Activated naive CD4-positive, alpha-beta T cell treated with anti-CD3 and anti-CD28 coated beads, Interleukin-2, amount 10 ng/mL, durations not matched to agents 7 days and 5 days (primary cell): Measurements from ENCODE around the gene SLC11A1.

Source experiments
- CTCF ChIA-PET: fragments of 350-600 bp; sonication (Branson Sonifier 250); formaldehyde crosslinking; loops from one replicate; lab custom pipeline; 2021; ENCODE audit warnings: antibody characterized with exemption; lab: Charles Lee
- DNase-seq: peaks from one replicate; pipeline ENCODE4 v3.0.0-alpha.2; 2020
- H3K27ac Mint-ChIP-seq: one replicate; pipeline ENCODE4 v1.8.0; 2021; ENCODE audit warnings: mild to moderate bottlenecking, moderate library complexity, mixed read lengths
- H3K27me3 Mint-ChIP-seq: one replicate; pipeline ENCODE4 v1.8.0; 2021; ENCODE audit warnings: mild to moderate bottlenecking, mixed read lengths
- H3K36me3 Mint-ChIP-seq: one replicate; pipeline ENCODE4 v1.8.0; 2021; ENCODE audit warnings: mixed read lengths
- H3K4me1 Mint-ChIP-seq: one replicate; pipeline ENCODE4 v1.8.0; 2021; ENCODE audit warnings: mixed read lengths
- H3K4me3 Mint-ChIP-seq: one replicate; pipeline ENCODE4 v1.8.0; 2021; ENCODE audit warnings: mild to moderate bottlenecking, moderate library complexity, mixed read lengths
- H3K9me3 Mint-ChIP-seq: one replicate; pipeline ENCODE4 v1.8.0; 2021; ENCODE audit warnings: mixed read lengths

SLC11A1 gene

DNA sequence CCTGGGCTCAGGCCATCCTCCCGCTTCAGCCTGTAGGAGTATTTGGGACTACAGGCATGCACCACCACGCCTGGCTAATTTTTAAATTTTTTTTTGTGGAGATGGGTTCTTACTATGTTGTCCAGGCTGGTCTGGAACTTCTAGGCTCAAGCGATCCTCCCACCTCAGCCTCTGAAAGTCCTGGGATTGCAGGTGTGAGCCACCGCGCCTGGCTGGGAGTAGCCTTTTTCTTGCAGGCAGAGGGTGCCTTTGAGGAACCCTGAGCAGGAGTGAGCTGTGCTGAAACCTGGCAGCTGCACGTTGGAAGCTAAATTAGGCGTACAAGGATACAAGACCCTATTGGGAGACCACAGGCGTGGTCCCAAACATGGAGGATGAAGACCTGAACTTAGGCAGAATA is 25.6 kb downstream of the SLC11A1 start:
- H3K4me3 Mint-ChIP-seq, result no peak overlapping the region
- peak overlapping the region; percentile 22 for H3K27ac Mint-ChIP-seq
- CTCF ChIA-PET, result interaction anchor here (1.0 kb wide), 1 partner anchor 136 kb away, joined by 4 read pairs; no protein-coding TSS in a partner anchor
- H3K27me3 Mint-ChIP-seq, result peaks cover 15% of the 10 kb centered on the region
- peaks cover 59% of the 10 kb centered on the region for H3K4me1 Mint-ChIP-seq
- H3K9me3 Mint-ChIP-seq, result no peaks in the 10 kb centered on the region
- peaks cover 25% of the 10 kb centered on the region for H3K36me3 Mint-ChIP-seq
- no peak for DNase-seq

DNA sequence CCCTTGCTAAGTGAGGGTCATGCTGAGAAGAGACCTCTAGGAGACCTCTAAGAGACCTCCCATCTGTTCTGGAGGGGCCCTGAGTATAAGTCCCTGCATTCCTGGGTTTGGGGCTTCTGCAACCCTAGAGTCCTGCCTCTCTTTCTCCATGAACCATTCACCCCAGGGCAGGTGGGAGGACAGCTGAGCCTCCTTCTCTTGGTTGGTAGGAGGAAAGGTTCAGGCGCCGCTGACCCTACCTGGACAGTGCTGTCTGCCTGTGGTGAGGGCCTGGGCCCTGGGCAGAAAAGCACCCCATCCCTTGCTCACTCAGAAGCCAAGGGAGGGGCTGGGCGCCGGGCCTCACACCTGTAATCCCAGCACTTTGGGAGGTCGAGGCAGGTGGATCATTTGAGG is 36.2 kb downstream of the SLC11A1 start:
- H3K36me3 Mint-ChIP-seq, result no peaks in the 10 kb centered on the region
- CTCF ChIA-PET, result no interaction called here

DNA sequence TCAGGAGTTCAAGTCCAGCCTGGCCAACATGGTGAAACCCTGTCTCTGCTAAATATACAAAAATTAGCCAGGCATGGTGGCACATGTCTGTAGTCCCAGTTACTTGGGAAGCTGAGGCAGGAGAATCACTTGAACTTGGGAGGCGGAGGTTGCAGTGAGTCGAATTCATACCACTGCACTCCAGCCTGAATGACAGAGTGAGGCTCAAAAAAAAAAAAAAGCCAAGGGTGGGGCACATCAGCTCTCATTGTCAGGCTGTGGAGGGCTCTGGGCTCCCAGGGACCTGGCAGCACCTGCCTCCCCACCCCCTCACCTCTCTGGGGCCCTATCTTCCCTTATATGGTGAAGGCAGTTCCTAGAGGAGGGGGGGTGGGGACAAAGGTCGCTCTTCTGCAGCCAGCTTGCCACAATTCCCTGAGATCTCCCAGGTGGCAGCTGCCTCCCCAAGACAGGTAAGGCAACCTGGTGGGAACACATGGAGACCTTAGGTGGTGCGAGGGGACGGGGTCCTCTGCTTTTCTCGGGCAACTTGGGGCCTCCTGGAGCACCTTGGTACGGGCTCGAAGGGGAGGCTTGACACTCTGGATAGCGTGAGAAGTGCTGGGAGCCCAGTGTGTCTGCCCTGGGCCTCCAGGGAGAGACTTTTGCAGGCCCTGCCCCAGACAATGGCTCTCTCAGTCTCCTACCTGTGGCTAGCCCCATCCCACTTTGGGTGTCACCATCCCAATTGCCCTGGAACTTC is 36.8 kb downstream of the SLC11A1 start, which contains the start of gene VIL1:
VIL1 (plus strand) TSS at position 407 of the 742 bp plus-strand sequence. CDS start 4,656 bp downstream, outside the sequence.
- Mint-ChIP-seq H3K27me3 (peaks cover 25% of the 10 kb centered on the region), H3K9me3 (no peaks in the 10 kb centered on the region), H3K4me3 (no peak within 1 kb of the TSS), H3K27ac (no peak within 1 kb of the TSS), H3K4me1 (no peaks in the 10 kb centered on the region), H3K36me3 (no peaks in the 10 kb centered on the region)
- CTCF ChIA-PET, result no interaction called here
- no peak for DNase-seq

More for the DNA sequence above, 36.2 kb downstream of the SLC11A1 start:
- no peak for DNase-seq
- no peak overlapping the region for H3K27ac Mint-ChIP-seq
- no peak overlapping the region for H3K4me3 Mint-ChIP-seq
- H3K4me1 Mint-ChIP-seq, result no peaks in the 10 kb centered on the region
- no peaks in the 10 kb centered on the region for H3K9me3 Mint-ChIP-seq
- H3K27me3 Mint-ChIP-seq, result peaks cover 19% of the 10 kb centered on the region

DNA sequence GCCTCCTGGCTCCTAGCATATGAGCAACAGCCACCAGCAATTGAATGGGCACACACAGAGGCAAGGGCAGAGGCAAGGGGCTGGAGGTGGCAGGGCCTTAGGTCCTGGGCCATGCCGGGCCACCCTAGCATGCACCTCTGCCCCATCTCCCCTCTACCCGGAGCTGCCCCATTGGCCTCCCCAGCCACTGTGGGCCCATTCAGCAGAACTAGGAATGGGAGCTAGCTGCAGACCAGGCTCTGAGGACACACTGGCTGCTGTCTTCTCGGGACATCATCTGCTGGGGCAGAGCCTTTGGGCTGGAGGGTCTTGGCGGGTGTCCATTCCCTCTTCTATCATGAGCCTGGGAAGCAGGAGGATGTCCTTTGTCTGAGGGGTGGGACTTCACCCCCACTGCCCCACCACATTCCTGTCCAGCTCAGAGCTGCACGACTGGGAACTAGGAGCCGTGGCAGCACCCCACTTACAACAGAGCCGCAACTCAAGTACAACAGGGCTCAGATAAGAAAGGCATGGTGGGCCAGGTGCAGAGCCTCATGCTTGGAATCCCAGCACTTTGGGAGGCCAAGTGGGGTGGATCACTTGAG is 37.6 kb downstream of the SLC11A1 start:
- DNase-seq, result no peak
- H3K36me3 Mint-ChIP-seq, result no peaks in the 10 kb centered on the region
- no peaks in the 10 kb centered on the region for H3K4me1 Mint-ChIP-seq
- H3K4me3 Mint-ChIP-seq, result no peak overlapping the region
- CTCF ChIA-PET, result interaction anchor here (0.6 kb wide), 2 partner anchors 78 to 273 kb away, joined by 3 to 5 read pairs; no protein-coding TSS in a partner anchor
- H3K27me3 Mint-ChIP-seq, result peaks cover 28% of the 10 kb centered on the region
- H3K9me3 Mint-ChIP-seq, result no peaks in the 10 kb centered on the region
- no peak overlapping the region for H3K27ac Mint-ChIP-seq

DNA sequence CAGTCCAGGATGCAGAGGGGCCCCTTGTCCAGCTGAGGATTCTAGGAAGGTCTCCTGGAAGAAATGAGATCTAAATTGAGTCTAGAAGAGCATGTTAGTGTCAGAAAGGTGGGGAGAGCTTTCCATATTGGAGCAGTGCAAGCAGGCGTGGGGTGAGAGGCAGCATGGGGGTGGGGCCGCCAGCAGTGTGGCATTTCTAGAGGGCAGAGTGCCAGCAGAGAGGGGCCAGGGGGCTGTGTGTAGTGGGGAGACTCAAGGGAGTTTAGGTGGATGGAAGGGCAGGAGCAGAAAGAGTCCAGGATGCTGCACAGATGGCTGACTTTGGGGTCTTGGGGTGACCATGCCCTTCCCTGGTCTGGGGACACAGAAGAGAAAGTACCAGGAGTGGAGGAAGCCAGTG is 39.0 kb downstream of the SLC11A1 start:
- CTCF ChIA-PET, result no interaction called here
- DNase-seq, result no peak
- H3K36me3 Mint-ChIP-seq, result no peaks in the 10 kb centered on the region
- H3K9me3 Mint-ChIP-seq, result no peaks in the 10 kb centered on the region
- H3K27ac Mint-ChIP-seq, result no peak overlapping the region
- H3K4me3 Mint-ChIP-seq, result no peak overlapping the region
- H3K4me1 Mint-ChIP-seq, result no peaks in the 10 kb centered on the region
- peaks cover 28% of the 10 kb centered on the region for H3K27me3 Mint-ChIP-seq

DNA sequence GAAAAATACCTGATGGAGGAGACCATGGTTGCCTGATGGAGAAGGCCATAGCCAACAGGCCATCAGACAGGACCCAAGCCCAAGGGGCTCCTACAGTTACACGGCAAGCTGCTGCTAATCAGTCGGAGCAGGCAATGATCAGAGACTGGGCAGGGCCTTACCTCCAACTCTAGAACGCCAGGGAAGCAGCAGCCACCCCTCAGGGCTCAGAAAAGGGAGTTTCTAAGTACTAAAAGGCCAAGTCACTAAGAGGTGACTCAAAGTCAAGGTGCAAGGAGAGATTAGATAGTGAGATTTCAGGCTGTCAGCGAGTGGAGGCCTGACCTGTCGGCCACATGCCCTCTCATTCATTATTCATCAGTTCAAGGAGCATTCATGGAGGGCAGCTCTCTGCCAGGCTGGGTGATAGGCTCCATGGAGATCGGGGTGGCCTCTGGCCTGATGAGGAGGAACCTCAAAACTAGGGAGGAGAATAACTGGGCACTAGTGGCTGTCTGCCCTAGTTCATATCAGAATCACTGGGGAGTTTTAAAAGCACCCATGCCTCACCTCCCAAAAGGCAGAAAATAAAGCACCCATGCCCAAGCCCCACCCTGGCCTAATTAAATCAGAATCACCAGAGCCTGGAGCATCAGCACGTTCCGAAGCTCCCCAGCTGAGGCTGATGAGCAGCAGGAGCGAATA is 40.5 kb downstream of the SLC11A1 start:
- Mint-ChIP-seq H3K9me3 (no peaks in the 10 kb centered on the region), H3K4me1 (no peaks in the 10 kb centered on the region), H3K4me3 (no peak overlapping the region), H3K27ac (no peak overlapping the region), H3K27me3 (peaks cover 25% of the 10 kb centered on the region), H3K36me3 (no peaks in the 10 kb centered on the region)
- CTCF ChIA-PET, result interaction anchor here (0.7 kb wide), 1 partner anchor 382 kb away, joined by 4 read pairs; no protein-coding TSS in a partner anchor
- DNase-seq, result no peak

DNA sequence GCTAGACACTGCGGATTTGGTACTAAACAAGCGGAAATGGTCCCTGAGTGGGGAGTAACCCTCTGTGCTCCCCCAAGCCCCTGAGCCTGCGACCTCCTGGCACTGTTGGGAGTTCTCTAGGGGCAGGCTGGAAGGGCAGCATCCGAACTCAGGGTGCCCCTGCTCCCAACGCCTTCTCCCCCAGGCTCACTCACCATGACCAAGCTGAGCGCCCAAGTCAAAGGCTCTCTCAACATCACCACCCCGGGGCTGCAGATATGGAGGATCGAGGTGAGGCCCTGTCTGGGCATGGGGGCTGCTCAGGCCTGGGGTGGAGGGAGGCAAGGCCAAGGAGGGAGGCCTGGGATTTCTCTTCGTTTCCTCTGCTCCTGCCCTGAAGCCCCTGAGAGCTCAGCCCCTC is 41.5 kb downstream of the SLC11A1 start:
- no peak overlapping the region for H3K27ac Mint-ChIP-seq
- H3K36me3 Mint-ChIP-seq, result no peaks in the 10 kb centered on the region
- no peak overlapping the region for H3K4me3 Mint-ChIP-seq
- H3K27me3 Mint-ChIP-seq, result peaks cover 23% of the 10 kb centered on the region
- no peaks in the 10 kb centered on the region for H3K9me3 Mint-ChIP-seq
- no peak for DNase-seq
- H3K4me1 Mint-ChIP-seq, result no peaks in the 10 kb centered on the region
- CTCF ChIA-PET, result no interaction called here

DNA sequence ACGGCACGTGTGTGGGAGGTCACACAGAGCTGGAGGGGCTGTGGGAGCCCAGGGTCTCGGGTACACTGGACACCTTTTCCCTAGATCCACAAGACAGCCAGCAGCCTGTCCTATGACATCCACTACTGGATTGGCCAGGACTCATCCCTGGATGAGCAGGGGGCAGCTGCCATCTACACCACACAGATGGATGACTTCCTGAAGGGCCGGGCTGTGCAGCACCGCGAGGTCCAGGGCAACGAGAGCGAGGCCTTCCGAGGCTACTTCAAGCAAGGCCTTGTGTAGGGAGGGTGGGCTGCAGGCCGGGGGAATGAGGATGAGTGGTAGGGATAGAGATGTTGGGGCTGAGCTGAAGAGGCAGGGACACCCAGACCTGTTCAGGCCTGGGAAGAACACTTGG is 43.5 kb downstream of the SLC11A1 start:
- DNase-seq, result no peak
- no peaks in the 10 kb centered on the region for H3K36me3 Mint-ChIP-seq
- H3K9me3 Mint-ChIP-seq, result no peaks in the 10 kb centered on the region
- CTCF ChIA-PET, result interaction anchor here (0.6 kb wide), 1 partner anchor 1826 kb away, joined by 3 read pairs; no protein-coding TSS in a partner anchor
- no peak overlapping the region for H3K4me3 Mint-ChIP-seq
- peaks cover 21% of the 10 kb centered on the region for H3K27me3 Mint-ChIP-seq
- peaks cover 3% of the 10 kb centered on the region for H3K4me1 Mint-ChIP-seq
- H3K27ac Mint-ChIP-seq, result no peak overlapping the region

DNA sequence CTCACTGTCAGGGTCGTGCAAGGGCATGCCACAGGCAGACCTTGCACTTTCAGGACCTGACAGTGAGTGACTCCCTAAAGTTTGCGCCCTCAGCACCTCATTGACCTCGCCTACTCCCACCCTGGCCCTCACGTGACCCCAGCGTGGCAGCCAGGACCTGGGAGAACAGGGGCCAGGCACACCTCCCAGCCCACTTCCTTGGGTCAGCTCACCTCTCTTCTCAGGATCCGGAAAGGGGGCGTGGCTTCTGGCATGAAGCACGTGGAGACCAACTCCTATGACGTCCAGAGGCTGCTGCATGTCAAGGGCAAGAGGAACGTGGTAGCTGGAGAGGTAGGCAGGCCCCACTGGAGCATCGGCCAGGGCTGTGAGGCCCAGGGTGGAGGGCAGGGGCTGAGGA is 45.7 kb downstream of the SLC11A1 start:
- H3K36me3 Mint-ChIP-seq, result no peaks in the 10 kb centered on the region
- H3K27me3 Mint-ChIP-seq, result peaks cover 33% of the 10 kb centered on the region
- CTCF ChIA-PET, result no interaction called here
- H3K9me3 Mint-ChIP-seq, result no peaks in the 10 kb centered on the region
- no peak for DNase-seq
- H3K4me1 Mint-ChIP-seq, result peaks cover 3% of the 10 kb centered on the region
- H3K27ac Mint-ChIP-seq, result no peak overlapping the region
- no peak overlapping the region for H3K4me3 Mint-ChIP-seq

DNA sequence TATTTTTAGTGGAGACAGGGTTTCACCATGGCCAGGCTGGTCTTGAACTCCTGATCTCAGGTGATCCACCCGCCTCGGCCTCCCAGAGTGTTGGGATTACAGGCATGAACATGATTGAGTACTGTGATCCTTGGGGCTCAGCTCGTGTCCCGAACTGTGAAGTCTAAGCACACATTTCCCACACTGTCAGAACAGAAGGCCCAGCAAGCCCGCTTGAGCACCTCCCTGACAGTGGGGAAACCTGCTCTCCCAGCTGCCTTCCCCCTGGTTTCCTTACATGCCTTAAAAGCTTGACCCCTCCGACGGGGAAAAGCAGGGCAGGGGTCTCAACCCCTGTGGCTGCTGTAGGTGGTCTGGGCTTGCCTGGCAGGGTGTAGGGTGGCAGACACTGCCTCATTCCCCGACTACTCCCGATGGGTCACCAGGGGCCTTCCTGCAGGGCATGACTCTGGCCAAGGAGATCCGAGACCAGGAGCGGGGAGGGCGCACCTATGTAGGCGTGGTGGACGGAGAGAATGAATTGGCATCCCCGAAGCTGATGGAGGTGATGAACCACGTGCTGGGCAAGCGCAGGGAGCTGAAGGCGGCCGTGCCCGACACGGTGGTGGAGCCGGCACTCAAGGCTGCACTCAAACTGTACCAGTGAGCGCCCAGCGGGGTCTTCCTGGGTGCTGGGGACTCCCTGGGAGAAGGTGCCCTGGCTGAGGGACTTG is 46.9 kb downstream of the SLC11A1 start:
- CTCF ChIA-PET, result no interaction called here
- peaks cover 30% of the 10 kb centered on the region for H3K27me3 Mint-ChIP-seq
- no peak overlapping the region for H3K27ac Mint-ChIP-seq
- H3K9me3 Mint-ChIP-seq, result no peaks in the 10 kb centered on the region
- H3K36me3 Mint-ChIP-seq, result no peaks in the 10 kb centered on the region
- no peak for DNase-seq
- no peak overlapping the region for H3K4me3 Mint-ChIP-seq
- peaks cover 3% of the 10 kb centered on the region for H3K4me1 Mint-ChIP-seq

DNA sequence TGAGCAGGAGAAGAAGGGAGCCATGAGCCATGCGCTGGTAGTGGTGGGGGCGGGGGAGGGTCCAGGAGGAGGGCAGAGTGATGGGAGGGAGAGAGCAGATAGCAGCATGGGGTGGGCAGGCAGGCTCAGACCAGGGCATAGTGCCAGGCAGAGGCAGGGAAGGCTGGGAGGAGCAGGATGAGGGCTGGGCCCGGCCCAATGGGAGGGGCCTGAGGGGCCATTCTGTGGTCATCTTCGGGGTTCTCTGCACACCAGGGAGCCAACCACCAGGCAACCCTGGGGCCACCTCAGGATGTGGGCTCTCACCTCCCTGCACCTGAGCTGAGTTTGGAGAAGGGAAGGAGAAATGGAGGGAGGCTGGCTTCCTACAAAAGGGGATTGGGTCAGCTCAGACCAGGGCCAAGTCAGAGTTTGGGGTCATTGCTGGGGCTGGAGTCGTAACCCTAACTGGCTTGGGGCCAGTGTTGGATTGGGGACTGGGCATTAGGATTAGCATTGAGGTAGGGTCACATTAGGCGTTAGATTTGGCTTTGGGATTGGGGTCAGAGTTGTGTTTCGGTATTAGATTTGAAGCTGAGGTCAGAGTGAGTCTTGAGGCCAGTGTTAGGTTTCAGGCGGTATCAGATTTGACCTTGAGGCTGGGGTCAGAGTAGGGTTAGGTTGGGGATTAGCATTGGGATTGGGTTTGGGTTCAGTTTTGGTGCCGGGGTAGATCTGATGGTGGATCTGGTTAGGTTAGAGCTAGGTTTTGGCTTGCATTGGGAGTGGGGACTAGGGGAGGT is 48.0 kb downstream of the SLC11A1 start:
- Mint-ChIP-seq H3K4me3 (no peak overlapping the region), H3K27me3 (peaks cover 37% of the 10 kb centered on the region), H3K36me3 (no peaks in the 10 kb centered on the region), H3K4me1 (peaks cover 3% of the 10 kb centered on the region), H3K27ac (no peak overlapping the region), H3K9me3 (no peaks in the 10 kb centered on the region)
- DNase-seq, result no peak
- CTCF ChIA-PET, result no interaction called here

DNA sequence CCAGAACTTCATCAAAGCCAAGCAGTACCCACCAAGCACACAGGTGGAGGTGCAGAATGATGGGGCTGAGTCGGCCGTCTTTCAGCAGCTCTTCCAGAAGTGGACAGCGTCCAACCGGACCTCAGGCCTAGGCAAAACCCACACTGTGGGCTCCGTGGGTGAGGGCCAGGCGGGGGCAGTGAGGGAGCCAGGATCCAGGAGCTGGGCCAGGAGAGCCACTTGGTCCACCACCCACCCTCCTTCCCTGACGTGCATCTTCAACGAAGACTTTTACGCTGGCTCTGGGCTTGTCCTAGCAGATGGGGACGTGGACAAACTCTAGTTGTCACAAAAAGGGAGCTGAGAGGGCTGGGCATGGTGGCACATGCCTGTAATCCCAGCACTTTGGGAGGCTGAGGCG is 48.6 kb downstream of the SLC11A1 start:
- Mint-ChIP-seq H3K4me1 (peaks cover 3% of the 10 kb centered on the region), H3K27ac (no peak overlapping the region), H3K27me3 (peaks cover 38% of the 10 kb centered on the region), H3K9me3 (no peaks in the 10 kb centered on the region), H3K36me3 (no peaks in the 10 kb centered on the region), H3K4me3 (no peak overlapping the region)
- CTCF ChIA-PET, result no interaction called here
- no peak for DNase-seq

DNA sequence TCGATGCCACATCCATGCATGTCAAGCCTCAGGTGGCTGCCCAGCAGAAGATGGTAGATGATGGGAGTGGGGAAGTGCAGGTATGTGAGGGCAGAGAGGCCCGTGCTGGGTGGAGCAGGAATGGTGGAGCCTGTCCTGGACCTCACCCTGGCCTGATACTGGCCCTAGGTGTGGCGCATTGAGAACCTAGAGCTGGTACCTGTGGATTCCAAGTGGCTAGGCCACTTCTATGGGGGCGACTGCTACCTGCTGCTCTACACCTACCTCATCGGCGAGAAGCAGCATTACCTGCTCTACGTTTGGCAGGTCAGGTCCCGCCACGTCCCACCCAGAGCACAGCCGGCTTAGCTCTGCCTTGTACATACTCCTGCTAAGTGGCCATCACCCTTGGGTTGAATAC is 49.8 kb downstream of the SLC11A1 start:
- CTCF ChIA-PET, result no interaction called here
- H3K36me3 Mint-ChIP-seq, result no peaks in the 10 kb centered on the region
- no peak overlapping the region for H3K4me3 Mint-ChIP-seq
- H3K4me1 Mint-ChIP-seq, result peaks cover 3% of the 10 kb centered on the region
- H3K9me3 Mint-ChIP-seq, result no peaks in the 10 kb centered on the region
- no peak for DNase-seq
- H3K27me3 Mint-ChIP-seq, result peaks cover 38% of the 10 kb centered on the region
- no peak overlapping the region for H3K27ac Mint-ChIP-seq
